C4-2B (cell line): ENCODE measurements around the gene RNF130.

ENCODE experiments used
- CTCF ChIP-seq: fragments of 450-650 bp; conservative IDR thresholded peaks from 2 replicates; pipeline ENCODE4 v1.5.1; 2017; ENCODE audit warnings: mild to moderate bottlenecking
- ZFX ChIP-seq: fragments of 450-650 bp; IDR thresholded peaks from 2 replicates; pipeline ENCODE4 v1.6.1; 2017

GRCh38 chr5:180119031-180119902 is 47.7 kb upstream of the RNF130 start:
- no peak for TF ChIP-seq CTCF
- no peak for TF ChIP-seq ZFX
